Loucy (cell line): ENCODE results near the gene TFPI2.

Experiments used
- CTCF ChIP-seq: fragments of 200-600 bp; sonication (generic); conservative IDR thresholded peaks from 2 replicates; pipeline ENCODE4 v1.5.1; 2014; ENCODE audit warnings: mild to moderate bottlenecking, antibody characterized with exemption, low read length
- EZH2phosphoT487 ChIP-seq: fragments of 200-600 bp; IDR thresholded peaks from 2 replicates; pipeline ENCODE4 v1.6.1; 2018; ENCODE audit warnings: antibody characterized with exemption, mild to moderate bottlenecking, moderate library complexity, borderline replicate concordance

GRCh38 chr7:93884541-93884940, 6.0 kb downstream of the TFPI2 start:
- TF ChIP-seq CTCF, result no peak
- no peak for TF ChIP-seq EZH2phosphoT487
